Activated CD4-positive, alpha-beta T cell treated with anti-CD3 and anti-CD28 coated beads for 36 hours (primary cell): ENCODE measurements around the gene DKK3. TPM values are rescaled to one million over a fixed set of nuclear protein-coding genes. Genes with fewer than 3 reads are reported as not detected.

Experiments
- ATAC-seq: fragments of 200-7000 bp; cut with Tn5 transposase; one replicate; pipeline ENCODE4 v1.10.0; 2021; ENCODE audit warnings: mild to moderate bottlenecking, moderate library complexity
- CTCF ChIA-PET: fragments of 350-600 bp; sonication (Branson Sonifier 250); formaldehyde crosslinking; loops from one replicate; lab custom pipeline; 2021; ENCODE audit warnings: antibody characterized with exemption; lab: Charles Lee
- POLR2A ChIA-PET: fragments of 350-600 bp; sonication (Branson Sonifier 250); formaldehyde crosslinking; loops from one replicate; lab custom pipeline; 2021; ENCODE audit warnings: antibody characterized with exemption, inconsistent platforms; lab: Charles Lee
- DNase-seq: peaks from one replicate; pipeline ENCODE4 v3.0.0-alpha.2; 2020
- H3K27ac Mint-ChIP-seq: one replicate; pipeline ENCODE4 v1.8.0; 2021; ENCODE audit warnings: mixed read lengths
- H3K27me3 Mint-ChIP-seq: one replicate; pipeline ENCODE4 v1.8.0; 2021; ENCODE audit warnings: mixed read lengths
- H3K36me3 Mint-ChIP-seq: one replicate; pipeline ENCODE4 v1.8.0; 2021; ENCODE audit warnings: low read depth, mixed read lengths
- H3K4me1 Mint-ChIP-seq: one replicate; pipeline ENCODE4 v1.8.0; 2021; ENCODE audit warnings: mixed read lengths
- H3K4me3 Mint-ChIP-seq: one replicate; pipeline ENCODE4 v1.8.0; 2021; ENCODE audit warnings: mild to moderate bottlenecking, moderate library complexity, mixed read lengths
- H3K9me3 Mint-ChIP-seq: one replicate; pipeline ENCODE4 v1.8.0; 2021; ENCODE audit warnings: low read depth, mixed read lengths
- intact Hi-C, 2 experiments: fragments of 100-400 bp; cut with DNase I in 1 of 2; cut with micrococcal nuclease in 1 of 2; formaldehyde crosslinking; loops; one replicate each; pipeline versions ENCODE4 v1.14.2 to v1.15.1; 2022 to 2024; cut with DNase I, micrococcal nuclease
- total RNA-seq, 2 experiments: library from RNA; stranded (reverse); gene quantifications; one replicate each; pipeline ENCODE4 v1.2.3, GENCODE V29; 2021

DKK3 gene
- total RNA-seq, 2 experiments from 2014 or later = not detected

DNA sequence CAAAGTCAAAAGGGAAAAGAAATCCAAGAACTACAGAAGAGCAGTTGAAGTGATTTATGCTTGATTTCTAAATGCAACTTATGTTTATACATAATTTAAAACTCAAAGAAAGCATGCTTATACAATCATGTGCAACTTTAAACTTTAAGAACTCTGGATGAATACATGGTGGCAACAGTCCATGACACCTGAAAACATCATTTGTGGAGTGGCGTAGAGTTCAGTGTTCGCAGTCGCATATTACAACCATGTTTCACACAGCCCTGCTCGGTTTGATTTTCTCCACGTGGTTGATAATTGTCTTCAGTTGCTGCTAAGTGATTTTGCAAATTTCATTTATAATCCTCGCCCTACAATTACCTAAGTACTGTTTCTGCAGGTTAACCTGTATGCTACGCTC lies 45.4 kb downstream of the DKK3 start:
- H3K9me3 Mint-ChIP-seq = no peaks in the 10 kb centered on the region
- no peak overlapping the region for H3K27ac Mint-ChIP-seq
- DNase-seq (no peak), ATAC-seq (no peak)
- peaks cover 7% of the 10 kb centered on the region for H3K36me3 Mint-ChIP-seq
- POLR2A ChIA-PET = no interaction called here
- CTCF ChIA-PET = no interaction called here
- H3K27me3 Mint-ChIP-seq = peaks cover 2% of the 10 kb centered on the region
- no peak overlapping the region for H3K4me3 Mint-ChIP-seq
- intact Hi-C loops = no loop called here
- peaks cover 34% of the 10 kb centered on the region for H3K4me1 Mint-ChIP-seq

DNA sequence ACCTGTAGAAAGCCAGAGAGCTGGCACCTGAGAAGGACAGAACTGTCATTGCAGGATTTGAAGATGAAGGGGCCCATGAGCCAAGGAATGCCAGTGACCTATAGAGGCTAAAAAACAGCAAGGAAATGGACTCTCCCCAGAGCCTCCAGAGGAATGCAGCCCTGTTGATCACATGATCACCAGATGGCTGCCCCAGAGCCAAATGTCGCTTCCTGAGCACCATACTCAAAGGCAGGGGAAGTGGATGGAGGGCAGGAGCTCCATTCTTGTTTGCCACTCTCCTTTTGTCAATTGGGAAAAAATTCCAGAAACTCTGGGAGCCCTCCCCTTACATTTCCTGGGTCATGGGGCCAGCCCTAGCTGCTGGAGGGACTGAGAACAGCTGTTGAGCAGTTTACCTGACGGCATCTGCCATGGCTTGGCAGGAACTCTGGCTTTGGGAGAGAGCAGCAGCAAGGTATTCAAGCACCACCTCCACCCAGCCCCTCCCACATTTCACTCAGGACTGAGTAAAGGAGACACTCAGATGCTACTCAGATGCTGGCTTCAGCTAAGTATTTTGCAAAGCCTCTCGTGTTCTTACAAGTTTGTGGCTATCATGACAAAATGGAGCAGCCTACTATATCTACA lies 46.9 kb downstream of the DKK3 start:
- Mint-ChIP-seq H3K9me3 (no peaks in the 10 kb centered on the region), H3K27ac (no peak overlapping the region), H3K36me3 (peaks cover 12% of the 10 kb centered on the region), H3K4me3 (no peak overlapping the region), H3K27me3 (no peaks in the 10 kb centered on the region), H3K4me1 (peaks cover 32% of the 10 kb centered on the region)
- ATAC-seq (no peak), DNase-seq (no peak)
- POLR2A ChIA-PET = no interaction called here
- CTCF ChIA-PET = interaction anchor here (0.6 to 1.6 kb wide), 5 partner anchors 14 to 691 kb away, joined by 3 to 4 read pairs (median 3); no protein-coding TSS in a partner anchor
- intact Hi-C loops = no loop called here

DNA sequence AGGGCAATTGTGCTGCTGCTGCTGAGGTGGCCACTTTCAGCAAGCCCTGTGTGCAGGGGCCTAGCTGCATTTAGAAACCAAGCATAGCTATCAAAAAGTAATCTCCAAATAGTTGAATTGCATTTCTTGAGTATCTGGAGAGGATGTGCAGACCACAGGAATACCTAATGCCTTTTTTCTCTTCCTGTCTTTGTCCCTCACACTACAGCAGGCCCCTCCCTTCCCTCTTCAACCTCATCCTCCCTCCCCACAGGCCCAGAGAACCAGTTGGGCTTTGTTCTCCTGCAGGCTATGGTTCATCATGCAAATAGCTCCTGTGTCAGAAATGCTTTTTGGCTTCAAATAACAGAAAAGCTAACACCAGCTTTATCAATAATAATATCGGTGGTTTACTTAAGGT lies 47.7 kb downstream of the DKK3 start:
- intact Hi-C loops = no loop called here
- H3K4me1 Mint-ChIP-seq = peaks cover 32% of the 10 kb centered on the region
- H3K9me3 Mint-ChIP-seq = no peaks in the 10 kb centered on the region
- H3K27ac Mint-ChIP-seq = peak overlapping the region; percentile 56
- ChIA-PET POLR2A (interaction anchor here (0.5 kb wide), 1 partner anchor 1090 kb away, joined by 6 read pairs; no protein-coding TSS in a partner anchor), CTCF (interaction anchor here (0.6 to 1.6 kb wide), 3 partner anchors 11 to 14 kb away, joined by 3 read pairs; no protein-coding TSS in a partner anchor)
- no peak for DNase-seq
- peaks cover 19% of the 10 kb centered on the region for H3K36me3 Mint-ChIP-seq
- no peaks in the 10 kb centered on the region for H3K27me3 Mint-ChIP-seq
- ATAC-seq = peak; percentile 61
- H3K4me3 Mint-ChIP-seq = no peak overlapping the region

DNA sequence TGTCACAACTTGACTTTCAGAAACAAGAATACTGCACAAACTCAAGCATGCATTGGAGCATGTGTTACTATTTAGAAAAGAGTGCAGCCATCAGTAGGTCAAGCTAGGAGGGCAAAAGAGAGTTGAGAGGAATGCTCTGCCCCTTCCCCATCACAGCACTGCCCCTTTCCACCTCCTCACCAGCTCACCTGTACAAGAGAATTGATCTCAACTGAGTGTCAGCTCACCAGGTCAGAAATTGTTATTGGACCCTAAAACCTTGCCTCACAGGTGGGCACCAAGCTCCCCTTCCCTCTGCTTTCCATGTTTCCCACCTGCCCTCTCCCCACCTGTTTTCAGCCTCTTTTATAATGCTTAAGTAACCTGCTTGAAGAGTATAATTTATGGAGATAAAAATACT lies 48.8 kb downstream of the DKK3 start:
- Mint-ChIP-seq H3K9me3 (no peaks in the 10 kb centered on the region), H3K27me3 (no peaks in the 10 kb centered on the region), H3K27ac (no peak overlapping the region), H3K4me3 (no peak overlapping the region), H3K4me1 (peaks cover 32% of the 10 kb centered on the region), H3K36me3 (peaks cover 19% of the 10 kb centered on the region)
- POLR2A ChIA-PET = no interaction called here
- ATAC-seq (no peak), DNase-seq (no peak)
- intact Hi-C loops = no loop called here
- CTCF ChIA-PET = interaction anchor here (0.7 to 1.2 kb wide), 3 partner anchors 10 to 322 kb away, joined by 3 to 4 read pairs (median 3); no protein-coding TSS in a partner anchor

DNA sequence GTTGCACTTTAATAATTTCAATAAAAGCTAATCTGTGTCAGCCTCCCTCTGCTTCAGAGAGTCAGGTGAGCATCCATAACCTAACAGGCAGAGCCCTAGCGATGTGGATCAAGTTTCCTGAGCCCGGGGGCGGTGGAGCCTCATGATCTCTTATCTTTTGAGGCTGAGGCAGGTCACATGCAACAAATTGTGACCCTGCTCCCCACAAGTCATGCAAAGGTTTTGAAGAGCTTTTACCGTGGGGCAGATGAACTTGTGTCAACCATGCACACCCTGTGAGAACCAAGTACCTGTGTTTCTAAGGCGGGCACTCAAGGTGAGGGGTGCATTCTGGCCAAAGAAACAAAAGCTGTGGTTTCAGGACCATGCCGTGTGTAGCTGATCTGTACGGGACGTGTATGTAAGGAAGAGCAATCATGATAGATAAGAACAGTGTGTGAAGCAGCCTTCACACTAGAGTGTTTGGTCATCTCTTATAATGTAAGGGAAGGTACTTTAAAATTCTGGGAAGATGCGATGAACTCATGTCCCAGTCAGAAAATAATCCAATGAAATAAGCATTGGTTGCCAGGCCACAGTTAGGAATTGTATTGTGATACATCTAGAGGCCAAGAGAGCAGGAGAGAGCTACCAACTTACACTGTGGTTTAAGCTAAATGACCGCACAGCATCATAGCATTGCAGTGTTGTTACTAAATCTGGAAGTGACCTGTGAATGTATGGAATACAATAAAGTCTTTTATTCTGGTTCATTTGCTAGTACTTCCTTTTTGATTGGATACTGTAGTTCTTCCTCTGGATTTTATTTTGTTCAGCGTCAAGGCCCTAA lies 49.8 kb downstream of the DKK3 start:
- no peak overlapping the region for H3K4me3 Mint-ChIP-seq

GRCh38 chr11:11956006-11956405 lies 52.4 kb downstream of the DKK3 start:
- ATAC-seq (no peak), DNase-seq (no peak)
- H3K4me1 Mint-ChIP-seq = peaks cover 25% of the 10 kb centered on the region
- ChIA-PET POLR2A (no interaction called here), CTCF (interaction anchor here (0.5 to 2.4 kb wide), 4 partner anchors 9 to 157 kb away, joined by 3 to 9 read pairs (median 4); no protein-coding TSS in a partner anchor)
- peaks cover 36% of the 10 kb centered on the region for H3K36me3 Mint-ChIP-seq
- intact Hi-C loops = no loop called here
- no peak overlapping the region for H3K27ac Mint-ChIP-seq
- H3K9me3 Mint-ChIP-seq = no peaks in the 10 kb centered on the region
- H3K4me3 Mint-ChIP-seq = no peak overlapping the region
- H3K27me3 Mint-ChIP-seq = no peaks in the 10 kb centered on the region

More for the DNA sequence above, 49.8 kb downstream of the DKK3 start:
- no peaks in the 10 kb centered on the region for H3K27me3 Mint-ChIP-seq
- POLR2A ChIA-PET = no interaction called here
- intact Hi-C loops = no loop called here
- H3K36me3 Mint-ChIP-seq = peaks cover 20% of the 10 kb centered on the region
- peaks cover 32% of the 10 kb centered on the region for H3K4me1 Mint-ChIP-seq
- CTCF ChIA-PET = interaction anchor here (0.6 to 2.0 kb wide), 7 partner anchors 8 to 1166 kb away, joined by 3 to 14 read pairs (median 3); no protein-coding TSS in a partner anchor
- DNase-seq = no peak
- ATAC-seq = no peak
- no peaks in the 10 kb centered on the region for H3K9me3 Mint-ChIP-seq
- H3K27ac Mint-ChIP-seq = no peak overlapping the region

DNA sequence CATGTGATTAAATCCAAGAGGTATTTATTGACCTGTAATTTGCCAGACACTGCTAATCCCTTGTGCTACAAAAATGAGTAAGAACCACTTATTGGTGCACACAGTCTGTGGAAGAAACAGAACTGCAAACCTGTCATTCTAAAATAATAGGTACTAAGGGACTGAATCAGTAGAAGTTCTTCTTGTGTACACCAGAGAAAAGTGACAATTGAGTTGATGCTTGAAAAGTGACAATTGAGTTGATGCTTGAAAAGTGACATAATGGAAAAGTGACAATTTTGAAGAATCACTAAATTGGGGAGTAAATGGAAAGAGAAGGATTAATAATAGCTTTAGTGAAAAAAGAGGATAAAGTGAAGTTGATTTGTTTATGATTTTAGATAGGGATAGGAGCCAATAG lies 56.4 kb downstream of the DKK3 start:
- Mint-ChIP-seq H3K9me3 (no peaks in the 10 kb centered on the region), H3K36me3 (peaks cover 44% of the 10 kb centered on the region), H3K4me3 (no peak overlapping the region), H3K4me1 (no peaks in the 10 kb centered on the region), H3K27me3 (no peaks in the 10 kb centered on the region), H3K27ac (peak overlapping the region; percentile 27)
- intact Hi-C loops = no loop called here
- DNase-seq (no peak), ATAC-seq (no peak)
- CTCF ChIA-PET = no interaction called here
- POLR2A ChIA-PET = no interaction called here

GRCh38 chr11:11949482-11949881 lies 58.9 kb downstream of the DKK3 start:
- CTCF ChIA-PET = interaction anchor here (0.8 kb wide), 1 partner anchor 11 kb away, joined by 3 read pairs; no protein-coding TSS in a partner anchor
- POLR2A ChIA-PET = no interaction called here

GRCh38 chr11:11948242-11948947 lies 60.0 kb downstream of the DKK3 start:
- no peak overlapping the region for H3K4me3 Mint-ChIP-seq
- H3K4me1 Mint-ChIP-seq = no peaks in the 10 kb centered on the region
- H3K27me3 Mint-ChIP-seq = no peaks in the 10 kb centered on the region
- ATAC-seq (no peak), DNase-seq (no peak)
- H3K9me3 Mint-ChIP-seq = no peaks in the 10 kb centered on the region
- POLR2A ChIA-PET = no interaction called here
- H3K27ac Mint-ChIP-seq = no peak overlapping the region
- peaks cover 41% of the 10 kb centered on the region for H3K36me3 Mint-ChIP-seq
- CTCF ChIA-PET = interaction anchor here (0.6 to 2.7 kb wide), 4 partner anchors 13 to 190 kb away, joined by 3 to 13 read pairs (median 4); no protein-coding TSS in a partner anchor
- intact Hi-C loops = no loop called here

More at GRCh38 chr11:11949482-11949881, 58.9 kb downstream of the DKK3 start:
- no peaks in the 10 kb centered on the region for H3K27me3 Mint-ChIP-seq
- no peak overlapping the region for H3K4me3 Mint-ChIP-seq
- H3K27ac Mint-ChIP-seq = no peak overlapping the region
- peaks cover 36% of the 10 kb centered on the region for H3K36me3 Mint-ChIP-seq
- DNase-seq = no peak
- H3K9me3 Mint-ChIP-seq = no peaks in the 10 kb centered on the region
- intact Hi-C loops = no loop called here
- no peaks in the 10 kb centered on the region for H3K4me1 Mint-ChIP-seq
- no peak for ATAC-seq

DNA sequence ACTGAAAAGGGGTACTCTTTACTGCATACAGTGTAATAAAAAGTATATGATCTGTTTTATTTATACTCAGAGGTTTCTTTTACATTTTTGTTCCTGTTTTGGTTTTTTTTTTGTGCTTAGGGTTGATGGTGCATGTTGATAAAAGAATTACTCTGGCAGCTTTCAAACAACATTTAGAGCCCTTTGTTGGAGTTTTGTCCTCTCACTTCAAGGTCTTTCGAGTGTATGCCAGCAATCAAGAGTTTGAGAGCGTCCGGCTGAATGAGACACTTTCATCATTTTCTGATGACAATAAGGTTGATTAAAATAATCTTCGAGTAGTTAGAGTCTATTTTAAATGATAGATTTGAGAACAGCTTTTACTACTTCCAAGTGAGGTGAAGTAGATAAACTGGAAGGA lies 60.6 kb downstream of the DKK3 start:
- no peak overlapping the region for H3K27ac Mint-ChIP-seq
- H3K4me1 Mint-ChIP-seq = no peaks in the 10 kb centered on the region
- H3K36me3 Mint-ChIP-seq = peaks cover 39% of the 10 kb centered on the region
- H3K27me3 Mint-ChIP-seq = no peaks in the 10 kb centered on the region
- H3K9me3 Mint-ChIP-seq = no peaks in the 10 kb centered on the region
- H3K4me3 Mint-ChIP-seq = no peak overlapping the region
- DNase-seq = no peak
- intact Hi-C loops = no loop called here
- CTCF ChIA-PET = interaction anchor here (0.6 to 2.7 kb wide), 7 partner anchors 10 to 189 kb away, joined by 3 to 13 read pairs (median 4); no protein-coding TSS in a partner anchor
- POLR2A ChIA-PET = no interaction called here
- ATAC-seq = no peak

- no peaks in the 10 kb centered on the region for H3K27me3 Mint-ChIP-seq
- CTCF ChIA-PET = interaction anchor here (0.6 to 2.7 kb wide), 9 partner anchors 9 to 506 kb away, joined by 3 to 13 read pairs (median 4); no protein-coding TSS in a partner anchor
- H3K9me3 Mint-ChIP-seq = no peaks in the 10 kb centered on the region
- no peak overlapping the region for H3K27ac Mint-ChIP-seq
- POLR2A ChIA-PET = no interaction called here
- intact Hi-C loops = no loop called here
- H3K4me1 Mint-ChIP-seq = no peaks in the 10 kb centered on the region
- no peak for DNase-seq
- no peak for ATAC-seq
- H3K4me3 Mint-ChIP-seq = no peak overlapping the region
- H3K36me3 Mint-ChIP-seq = peaks cover 35% of the 10 kb centered on the region
Measured at GRCh38 chr11:11946878-11947277, 61.5 kb downstream of the DKK3 start.
